HT1080 (cell line): ENCODE results near the gene DTNB. TPM values are rescaled to one million over a fixed set of nuclear protein-coding genes. Genes with fewer than 3 reads are reported as not detected.
"Not testable (repeated sequence)": the region's sequence is repeated elsewhere in the genome, so short reads cannot be mapped to it uniquely, and the experiment has no call there.

ENCODE experiments used
- DNase-seq: peaks from one replicate; pipeline ENCODE4 v3.0.0-alpha.2; 2015; ENCODE audit warnings: low read depth
- total RNA-seq: library from RNA; depleted of rRNA; stranded (reverse); fragments of >200 nt; shearing (Covaris generic); gene quantifications from 2 replicates; pipeline ENCODE4 v1.2.3, GENCODE V29; 2014

The DTNB gene
- total RNA-seq, 1 experiment from 2014 or later, result 6.0 TPM

GRCh38 chr2:25546852-25547251 lies 126.5 kb downstream of the DTNB start:
- no peak for DNase-seq

- DNase-seq, result no peak
Observed at GRCh38 chr2:25545899-25546298, 127.5 kb downstream of the DTNB start.

DNA sequence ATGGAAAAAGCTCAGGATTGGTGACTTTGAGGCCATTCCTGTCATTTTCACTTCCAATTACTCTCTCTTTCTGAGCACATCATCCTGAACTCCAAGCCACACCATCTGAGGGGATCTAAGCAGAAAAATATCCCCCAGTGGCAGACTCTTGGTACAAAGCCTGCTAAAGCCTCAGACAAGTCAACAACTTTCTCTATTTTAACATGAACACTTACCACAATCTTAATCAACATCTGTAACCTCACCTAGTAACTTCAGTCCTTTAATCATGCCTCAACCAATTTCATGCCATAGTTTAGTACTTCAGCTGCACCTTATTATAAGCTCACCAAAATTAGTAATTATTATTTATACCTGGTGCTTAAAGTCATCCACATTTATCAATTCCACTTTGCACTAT lies 128.9 kb downstream of the DTNB start:
- DNase-seq, result no peak

GRCh38 chr2:25543939-25544338 lies 129.4 kb downstream of the DTNB start:
- DNase-seq, result no peak

DNA sequence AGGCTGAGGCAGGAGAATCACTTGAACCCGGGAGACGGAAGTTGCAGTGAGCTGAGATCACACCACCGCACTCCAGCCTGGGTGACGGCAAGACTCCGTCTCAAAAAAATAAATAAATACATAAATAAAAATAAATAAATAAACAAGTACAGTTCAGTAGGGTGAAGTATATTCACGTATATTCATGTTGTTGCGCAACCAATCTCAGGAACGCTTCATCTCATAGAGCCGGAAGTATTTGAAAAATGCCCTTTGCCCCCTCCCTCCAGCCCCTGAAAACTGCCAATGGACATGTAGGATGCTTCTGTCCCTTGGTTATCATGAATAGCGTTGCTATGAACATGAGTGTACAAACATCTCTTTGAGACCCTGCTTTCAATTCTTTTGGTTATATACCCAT lies 132.0 kb downstream of the DTNB start:
- no peak for DNase-seq

DNA sequence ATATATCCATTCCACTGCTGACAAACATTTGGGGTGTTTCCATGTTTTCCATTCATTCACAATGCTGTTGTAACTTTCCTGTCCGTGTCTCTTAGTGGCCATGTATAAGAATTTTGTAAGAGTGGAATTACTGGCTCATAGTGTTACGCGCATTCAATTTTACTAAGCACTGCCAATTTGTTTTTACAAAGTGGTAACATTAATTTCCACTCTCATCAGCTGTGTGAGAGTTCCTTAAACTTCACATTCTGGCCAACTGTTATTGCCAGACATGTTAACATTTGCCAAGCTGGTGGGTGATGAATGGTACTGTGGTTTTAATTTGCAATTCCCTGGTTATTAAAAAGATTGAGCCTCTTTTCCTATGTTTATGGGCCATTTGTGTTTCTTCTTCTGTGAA lies 134.2 kb downstream of the DTNB start:
- no peak for DNase-seq

DNA sequence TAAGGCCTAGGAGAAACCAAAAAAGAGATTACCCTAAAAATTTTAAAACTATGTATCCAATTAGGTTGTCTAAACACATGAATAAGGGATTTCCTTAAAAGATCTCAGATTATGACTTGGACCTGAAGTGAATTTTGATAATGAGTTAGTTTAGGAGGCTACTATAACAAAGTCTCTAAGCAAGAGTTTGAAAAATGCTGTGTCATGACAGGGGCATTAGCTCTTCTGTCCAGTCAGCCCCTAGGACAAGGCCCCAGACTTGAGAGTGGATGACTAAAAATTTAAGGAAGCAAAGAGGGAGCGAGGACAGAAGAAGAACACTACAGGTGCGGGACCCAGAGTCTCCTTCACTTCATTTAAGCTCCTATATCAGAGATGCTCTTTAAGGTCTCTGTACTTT lies 135.9 kb downstream of the DTNB start:
- DNase-seq, result no peak

DNA sequence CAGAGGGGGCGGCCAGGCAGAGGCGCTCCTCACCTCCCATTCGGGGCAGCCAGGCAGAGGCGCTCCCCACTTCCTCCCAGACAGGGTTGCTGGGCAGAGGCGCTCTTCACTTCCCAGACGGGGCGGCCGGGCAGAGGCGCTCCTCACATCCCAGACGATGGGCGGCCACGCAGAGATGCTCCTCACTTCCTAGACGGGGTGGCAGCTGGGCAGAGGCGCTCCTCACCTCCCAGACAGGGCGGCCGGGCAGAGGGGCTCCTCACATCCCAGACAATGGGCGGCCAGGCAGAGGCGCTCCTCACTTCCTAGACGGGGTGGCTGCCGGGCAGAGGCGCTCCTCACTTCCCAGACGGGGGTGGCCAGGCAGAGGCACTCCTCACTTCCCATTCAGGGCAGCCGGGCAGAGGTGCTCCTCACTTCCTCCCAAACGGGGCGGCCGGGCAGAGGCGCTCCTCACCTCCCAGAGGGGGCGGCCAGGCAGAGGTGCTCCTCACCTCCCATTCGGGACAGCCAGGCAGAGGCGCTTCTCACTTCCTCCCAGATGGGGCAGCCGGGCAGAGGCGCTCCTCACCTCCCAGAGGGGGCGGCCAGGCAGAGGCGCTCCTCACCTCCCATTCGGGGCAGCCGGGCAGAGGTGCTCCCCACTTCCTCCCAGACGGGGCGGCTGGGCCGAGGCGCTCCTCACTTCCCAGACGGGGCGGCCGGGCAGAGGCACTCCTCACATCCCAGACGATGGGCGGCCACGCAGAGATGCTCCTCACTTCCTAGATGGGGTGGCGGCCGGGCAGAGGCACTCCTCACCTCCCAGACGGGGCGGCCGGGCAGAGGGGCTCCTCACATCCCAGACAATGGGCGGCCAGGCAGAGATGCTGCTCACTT lies 137.7 kb downstream of the DTNB start:
- DNase-seq, result not testable (repeated sequence)

- DNase-seq, result not testable (repeated sequence)
Observed at GRCh38 chr2:25534937-25535336, 138.4 kb downstream of the DTNB start.

GRCh38 chr2:25534455-25534854 lies 138.9 kb downstream of the DTNB start:
- no peak for DNase-seq

DNA sequence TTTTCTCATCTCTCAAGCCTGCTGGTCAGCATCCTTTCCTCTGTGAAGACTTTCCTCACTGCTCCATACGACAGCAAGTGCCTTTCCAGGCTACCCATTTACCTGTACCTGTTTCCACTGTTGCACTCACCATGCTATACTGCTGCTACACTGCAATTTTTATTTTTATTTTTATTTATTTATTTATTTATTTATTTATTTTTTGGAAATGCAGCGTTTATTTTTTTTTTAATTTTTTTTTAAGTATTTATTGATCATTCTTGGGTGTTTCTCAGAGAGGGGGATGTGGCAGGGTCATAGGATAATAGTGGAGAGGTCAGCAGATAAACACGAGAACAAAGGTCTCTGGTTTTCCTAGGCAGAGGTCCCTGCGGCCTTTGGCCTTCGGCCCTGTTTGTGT lies 139.6 kb downstream of the DTNB start:
- DNase-seq, result not testable (repeated sequence)

- DNase-seq, result no peak
Observed at GRCh38 chr2:25532521-25532920, 140.9 kb downstream of the DTNB start.

- no peak for DNase-seq
Observed at GRCh38 chr2:25529034-25529433, 144.3 kb downstream of the DTNB start.

DNA sequence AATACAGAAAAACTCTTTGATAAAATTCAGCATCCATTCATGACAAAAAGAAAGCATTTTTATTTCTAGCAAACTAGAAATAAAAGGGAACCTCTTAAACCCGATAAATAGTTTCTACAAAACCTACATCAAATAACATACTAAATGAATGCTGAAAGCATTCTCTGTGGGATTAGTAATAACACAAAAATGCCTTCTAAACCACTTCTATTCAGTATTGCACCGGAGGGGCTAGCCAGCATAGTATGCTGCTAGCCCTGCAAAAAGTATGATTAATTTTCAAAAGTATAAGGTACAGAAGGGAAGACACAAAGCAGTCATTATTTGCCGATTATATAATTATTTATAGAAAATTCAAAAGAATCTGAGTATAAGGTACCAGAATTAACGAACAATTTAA lies 145.2 kb downstream of the DTNB start:
- DNase-seq, result peak; percentile 81

GRCh38 chr2:25524507-25524906 lies 148.9 kb downstream of the DTNB start:
- DNase-seq, result no peak

GRCh38 chr2:25523060-25523459 lies 150.3 kb downstream of the DTNB start:
- no peak for DNase-seq

DNA sequence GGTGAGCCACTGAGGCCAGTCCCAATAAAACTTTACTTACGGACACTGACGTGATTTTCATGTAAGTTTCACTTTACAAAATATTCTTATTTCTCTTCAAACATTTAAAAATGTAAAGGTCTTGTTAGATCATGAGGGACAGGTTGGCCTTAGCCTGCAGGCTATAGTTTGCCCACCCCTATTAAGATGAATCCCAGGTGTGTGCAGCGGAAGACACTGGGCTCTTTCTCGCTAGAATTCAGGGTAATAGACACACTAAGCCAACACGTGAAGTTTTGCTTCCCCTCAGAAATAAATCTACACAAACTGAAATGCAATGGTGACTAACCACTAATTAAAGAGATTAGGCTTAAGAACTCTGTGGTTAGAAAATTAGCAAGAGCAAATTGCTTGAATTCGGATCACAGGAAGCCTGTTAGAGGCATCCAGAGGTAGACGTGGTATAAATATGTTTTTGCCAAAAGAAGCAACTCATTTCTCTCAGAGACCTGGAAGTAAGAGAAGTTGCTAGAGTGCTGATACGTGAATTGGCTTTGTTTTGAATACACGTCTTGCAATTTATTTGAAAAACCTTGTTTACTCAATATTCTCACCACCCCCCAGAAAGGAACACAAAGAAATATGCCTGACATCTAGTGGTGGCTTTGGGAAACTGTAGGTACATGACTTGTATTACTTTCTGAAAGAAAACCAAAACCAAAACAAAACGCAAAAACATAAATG lies 151.6 kb downstream of the DTNB start:
- DNase-seq, result peak; percentile 61

DNA sequence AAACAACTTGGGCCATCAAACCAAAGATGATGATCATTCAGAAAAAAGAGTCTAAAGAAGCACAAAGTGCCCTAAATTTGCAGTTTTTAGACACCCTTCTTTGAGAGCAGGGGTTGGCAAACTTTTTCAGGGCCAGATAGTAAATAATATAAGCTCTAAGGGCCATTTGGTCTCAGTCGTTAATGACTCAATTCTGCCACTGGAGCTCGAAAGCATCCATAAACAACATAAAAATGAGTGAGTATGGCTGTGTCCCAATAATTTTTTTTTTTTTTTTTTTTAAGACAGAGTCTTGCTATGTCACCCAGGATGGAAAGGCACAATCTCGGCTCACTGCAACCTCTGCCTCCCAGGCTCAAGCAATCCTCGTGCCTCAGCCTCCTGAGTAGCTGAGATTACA lies 152.3 kb downstream of the DTNB start:
- DNase-seq, result no peak

DNA sequence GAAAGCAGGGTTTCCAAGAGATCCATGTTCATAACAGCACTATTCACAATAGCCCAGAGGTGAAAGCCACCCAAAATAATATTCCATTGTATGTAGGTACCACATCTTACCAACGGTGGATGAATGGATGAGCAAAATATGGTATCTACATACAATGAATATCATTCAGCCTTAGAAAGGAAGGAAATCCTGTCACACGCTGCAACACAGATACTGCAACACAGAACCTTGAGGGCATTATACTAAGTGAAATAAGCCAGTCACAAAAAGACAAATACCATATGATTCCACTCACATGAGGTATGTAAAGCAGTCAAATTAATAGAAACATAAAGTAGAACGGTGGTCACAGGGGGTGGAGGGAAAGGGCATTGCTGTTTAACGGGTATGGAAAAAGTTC lies 155.7 kb downstream of the DTNB start:
- DNase-seq, result no peak

DNA sequence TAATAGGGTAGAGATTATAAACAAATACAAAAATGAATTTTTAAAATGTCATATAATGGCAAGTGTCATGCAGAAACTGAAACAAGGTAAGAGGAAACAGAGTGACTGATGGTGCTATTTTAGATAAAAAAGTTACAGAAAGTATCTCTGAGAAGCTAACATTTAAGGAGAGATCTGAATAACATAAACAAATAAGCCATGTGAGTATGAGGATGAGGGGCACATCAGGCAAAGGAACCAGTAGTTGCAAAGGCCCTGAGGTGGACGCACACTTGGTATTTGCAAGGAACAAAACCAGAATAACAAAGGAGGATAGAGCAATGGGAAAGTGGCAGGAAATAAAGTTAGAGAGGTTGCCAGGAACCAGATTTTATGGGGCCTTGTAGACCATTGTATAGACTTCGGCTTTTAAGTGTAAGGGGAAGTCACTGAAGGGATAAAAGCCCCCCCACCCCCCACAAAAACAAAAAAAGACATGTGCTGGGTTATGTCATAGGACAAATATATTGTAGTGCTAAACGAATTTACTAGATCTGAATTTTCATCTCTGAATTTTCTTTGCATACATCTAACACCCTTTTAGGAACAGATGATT lies 159.2 kb downstream of the DTNB start:
- no peak for DNase-seq

GRCh38 chr2:25512707-25513106 lies 160.7 kb downstream of the DTNB start:
- no peak for DNase-seq

DNA sequence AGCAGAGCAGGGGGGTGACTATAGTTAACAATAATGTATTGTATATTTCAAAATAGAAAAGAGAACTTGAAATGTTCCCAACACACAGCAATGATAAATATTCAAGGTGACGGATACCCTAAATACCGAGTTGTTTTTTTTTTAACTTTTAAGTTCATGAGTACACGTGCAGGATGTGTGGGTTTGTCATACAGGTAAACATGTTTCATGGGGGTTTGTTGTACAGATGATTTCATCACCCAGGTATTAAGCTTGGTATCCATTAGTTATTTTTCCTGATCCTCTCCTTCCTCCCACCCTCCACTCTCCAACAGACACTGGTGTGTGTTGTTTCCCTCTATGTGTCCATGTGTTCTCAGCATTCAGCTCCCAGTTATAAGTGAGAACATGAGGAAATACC lies 167.2 kb downstream of the DTNB start:
- DNase-seq, result no peak
